ENCODE data around the gene NTN5. TPM values are rescaled to one million over a fixed set of nuclear protein-coding genes. Genes with fewer than 3 reads are reported as not detected.
"Not testable (repeated sequence)": the region's sequence is repeated elsewhere in the genome, so short reads cannot be mapped to it uniquely, and the experiment has no call there.

NTN5 gene
- total RNA-seq, 1 donor from 2014 or later: 7.1 TPM

- no peaks in the 10 kb centered on the region for H3K27me3 Mint-ChIP-seq (ENCODE audit: low read depth)
- H3K4me1 Mint-ChIP-seq: peaks cover 43% of the 10 kb centered on the region
- peak overlapping the region; percentile 67 for H3K27ac Mint-ChIP-seq
- no peak for DNase-seq (ENCODE audit: low spot score in 2 of 2, unreplicated experiment in 2 of 2)
- TF ChIP-seq, protein P1, sequence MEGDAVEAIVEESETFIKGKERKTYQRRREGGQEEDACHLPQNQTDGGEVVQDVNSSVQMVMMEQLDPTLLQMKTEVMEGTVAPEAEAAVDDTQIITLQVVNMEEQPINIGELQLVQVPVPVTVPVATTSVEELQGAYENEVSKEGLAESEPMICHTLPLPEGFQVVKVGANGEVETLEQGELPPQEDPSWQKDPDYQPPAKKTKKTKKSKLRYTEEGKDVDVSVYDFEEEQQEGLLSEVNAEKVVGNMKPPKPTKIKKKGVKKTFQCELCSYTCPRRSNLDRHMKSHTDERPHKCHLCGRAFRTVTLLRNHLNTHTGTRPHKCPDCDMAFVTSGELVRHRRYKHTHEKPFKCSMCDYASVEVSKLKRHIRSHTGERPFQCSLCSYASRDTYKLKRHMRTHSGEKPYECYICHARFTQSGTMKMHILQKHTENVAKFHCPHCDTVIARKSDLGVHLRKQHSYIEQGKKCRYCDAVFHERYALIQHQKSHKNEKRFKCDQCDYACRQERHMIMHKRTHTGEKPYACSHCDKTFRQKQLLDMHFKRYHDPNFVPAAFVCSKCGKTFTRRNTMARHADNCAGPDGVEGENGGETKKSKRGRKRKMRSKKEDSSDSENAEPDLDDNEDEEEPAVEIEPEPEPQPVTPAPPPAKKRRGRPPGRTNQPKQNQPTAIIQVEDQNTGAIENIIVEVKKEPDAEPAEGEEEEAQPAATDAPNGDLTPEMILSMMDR (IDR thresholded peaks at IDR 0.05; ENCODE audit: unreplicated experiment): no peak
- H3K9me3 Mint-ChIP-seq: no peaks in the 10 kb centered on the region
- peak overlapping the region; percentile 67 for H3K4me3 Mint-ChIP-seq
- H3K36me3 Mint-ChIP-seq: peaks cover 9% of the 10 kb centered on the region
Measured at GRCh38 chr19:48634036-48634342, 38.8 kb downstream of the NTN5 start.

DNA sequence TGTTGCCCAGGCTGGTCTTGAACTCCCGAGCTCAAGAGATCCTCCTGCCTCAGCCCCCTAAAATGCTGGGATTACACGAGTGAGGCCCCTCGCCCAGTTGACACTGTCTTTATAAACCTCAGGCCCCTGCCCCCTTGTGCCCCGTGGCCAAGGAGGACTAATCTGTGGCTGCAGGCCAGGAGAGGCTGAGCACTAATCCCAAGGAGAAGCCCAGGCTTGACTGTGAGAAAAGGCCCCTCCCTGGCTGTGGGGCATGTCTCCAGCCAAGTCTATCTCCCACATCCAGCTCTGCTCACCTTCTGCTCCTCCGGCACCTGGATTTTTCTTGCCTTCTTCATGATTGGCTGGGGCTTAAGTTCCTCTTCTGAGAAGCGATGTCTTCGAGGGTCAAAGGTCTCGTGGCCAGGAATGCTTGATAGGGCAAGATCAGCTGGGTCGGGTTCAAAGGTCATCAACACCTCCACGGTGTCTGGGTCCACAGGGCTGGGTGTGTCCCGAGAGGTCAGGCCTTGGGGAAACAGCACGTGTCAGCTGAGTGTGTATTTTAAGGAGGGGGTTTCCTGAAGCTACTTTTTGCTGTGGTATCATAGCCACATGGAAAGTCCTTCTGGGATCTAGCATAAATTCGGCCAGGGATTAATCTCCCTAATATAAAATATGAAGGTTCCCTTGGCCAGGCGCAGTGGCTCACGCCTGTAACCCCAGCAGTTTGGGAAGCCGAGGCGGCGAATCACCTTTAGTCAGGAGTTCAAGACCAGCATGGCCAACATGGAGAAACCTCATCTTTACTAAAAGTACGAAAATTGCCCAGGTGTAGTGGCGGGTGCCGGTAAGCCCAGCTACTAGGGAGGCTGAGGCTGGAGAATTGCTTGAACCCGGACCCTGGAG lies 39.4 kb downstream of the NTN5 start:
- DNase-seq (ENCODE audit: low spot score in 2 of 2, unreplicated experiment in 2 of 2): no peak
- H3K36me3 Mint-ChIP-seq: peaks cover 4% of the 10 kb centered on the region
- no peaks in the 10 kb centered on the region for H3K27me3 Mint-ChIP-seq (ENCODE audit: low read depth)
- no peaks in the 10 kb centered on the region for H3K9me3 Mint-ChIP-seq
- TF ChIP-seq, protein P1 (IDR thresholded peaks at IDR 0.05; ENCODE audit: unreplicated experiment): no peak
- H3K4me1 Mint-ChIP-seq: peaks cover 38% of the 10 kb centered on the region
- no peak overlapping the region for H3K27ac Mint-ChIP-seq
- H3K4me3 Mint-ChIP-seq: no peak overlapping the region

DNA sequence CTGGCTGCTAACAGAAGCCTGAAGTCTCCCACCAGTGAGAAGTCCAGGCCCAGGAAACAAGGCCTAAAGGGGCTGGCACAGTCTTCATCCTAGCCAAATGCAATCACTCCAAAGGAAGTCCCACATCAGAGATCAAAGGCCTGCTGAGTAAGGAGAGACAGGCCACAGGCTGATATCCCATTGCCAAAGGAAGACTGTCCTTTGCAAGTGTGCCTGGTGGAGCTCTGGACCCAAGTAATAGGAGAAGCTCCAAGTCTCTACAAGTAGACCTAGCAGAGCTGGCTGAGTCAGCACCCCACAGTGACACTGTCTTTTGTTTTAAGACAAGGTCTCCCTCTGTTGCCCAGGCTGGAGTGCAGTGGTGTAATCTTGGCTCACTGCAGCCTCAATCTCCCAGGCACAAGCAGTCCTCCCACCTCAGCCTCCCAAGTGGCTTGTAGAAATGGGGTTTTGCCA lies 40.1 kb downstream of the NTN5 start:
- Mint-ChIP-seq H3K4me3 (no peak overlapping the region), H3K9me3 (no peaks in the 10 kb centered on the region), H3K4me1 (peaks cover 34% of the 10 kb centered on the region), H3K27ac (no peak overlapping the region), H3K27me3 (ENCODE audit: low read depth) (no peaks in the 10 kb centered on the region), H3K36me3 (peaks cover 3% of the 10 kb centered on the region)
- DNase-seq (ENCODE audit: low spot score in 2 of 2, unreplicated experiment in 2 of 2): no peak
- TF ChIP-seq, protein P1 (IDR thresholded peaks at IDR 0.05; ENCODE audit: unreplicated experiment): no peak

GRCh38 chr19:48632286-48632685 lies 40.5 kb downstream of the NTN5 start:
- H3K36me3 Mint-ChIP-seq; H3K27me3 Mint-ChIP-seq (ENCODE audit: low read depth); H3K9me3 Mint-ChIP-seq; DNase-seq (ENCODE audit: low spot score in 2 of 2, unreplicated experiment in 2 of 2); H3K27ac Mint-ChIP-seq; H3K4me3 Mint-ChIP-seq: not testable (repeated sequence)
- H3K4me1 Mint-ChIP-seq: peaks cover 32% of the 10 kb centered on the region

GRCh38 chr19:48631225-48631624 lies 41.6 kb downstream of the NTN5 start:
- H3K9me3 Mint-ChIP-seq: no peaks in the 10 kb centered on the region
- DNase-seq (ENCODE audit: low spot score in 2 of 2, unreplicated experiment in 2 of 2): no peak
- TF ChIP-seq, protein P1 (IDR thresholded peaks at IDR 0.05; ENCODE audit: unreplicated experiment): no peak
- no peak overlapping the region for H3K4me3 Mint-ChIP-seq
- H3K27me3 Mint-ChIP-seq (ENCODE audit: low read depth): no peaks in the 10 kb centered on the region
- H3K36me3 Mint-ChIP-seq: peaks cover 3% of the 10 kb centered on the region
- H3K27ac Mint-ChIP-seq: no peak overlapping the region
- H3K4me1 Mint-ChIP-seq: peaks cover 32% of the 10 kb centered on the region

DNA sequence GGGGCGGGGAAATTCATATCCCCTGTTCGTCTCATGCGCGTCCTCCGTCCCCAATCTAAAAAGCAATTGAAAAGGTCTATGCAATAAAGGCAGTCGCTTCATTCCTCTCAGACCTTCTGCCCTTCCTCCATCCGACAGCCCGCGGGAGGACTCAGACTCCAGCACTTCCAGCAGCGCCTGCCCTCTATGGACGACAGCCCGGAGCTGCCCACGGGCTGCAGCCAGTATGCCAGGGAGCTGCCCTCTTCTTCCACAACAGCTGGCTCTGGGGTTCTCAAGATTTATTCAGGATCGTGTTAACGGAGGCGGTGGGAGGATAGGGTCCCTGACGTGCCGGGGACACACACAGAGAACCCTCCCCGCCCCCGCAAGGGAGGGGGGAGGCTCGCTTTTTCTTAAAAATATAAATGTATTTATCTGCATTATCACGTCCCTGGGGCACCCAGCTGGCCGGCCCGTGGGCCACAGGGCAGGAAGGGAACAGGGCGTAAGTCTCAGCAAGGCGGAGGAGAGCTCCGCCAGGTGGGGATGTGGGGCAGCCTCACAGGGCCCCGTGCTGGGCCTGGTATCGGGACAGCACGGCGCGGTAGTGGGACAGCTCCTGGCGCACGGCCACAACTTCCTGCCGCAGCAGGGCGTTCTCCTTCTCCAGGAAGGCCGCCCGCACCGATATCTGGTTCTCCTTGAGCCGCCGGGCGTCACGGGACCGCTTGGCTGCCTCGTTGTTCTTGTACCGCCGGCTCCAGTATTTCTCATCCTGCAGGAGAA lies 42.3 kb downstream of the NTN5 start:
- peak in 1 of 2 experiments; percentile 61 for DNase-seq (ENCODE audit: low spot score in 2 of 2, unreplicated experiment in 2 of 2)
- peaks cover 29% of the 10 kb centered on the region for H3K4me1 Mint-ChIP-seq
- no peaks in the 10 kb centered on the region for H3K27me3 Mint-ChIP-seq (ENCODE audit: low read depth)
- peak overlapping the region; percentile 57 for H3K4me3 Mint-ChIP-seq
- peak overlapping the region; percentile 86 for H3K27ac Mint-ChIP-seq
- TF ChIP-seq, protein P1 (IDR thresholded peaks at IDR 0.05; ENCODE audit: unreplicated experiment): no peak
- H3K36me3 Mint-ChIP-seq: peaks cover 3% of the 10 kb centered on the region
- H3K9me3 Mint-ChIP-seq: no peaks in the 10 kb centered on the region
